Sigmoid colon (tissue), 7 donors: ENCODE data around the gene NUMB. TPM values are rescaled to one million over a fixed set of nuclear protein-coding genes. Genes with fewer than 3 reads are reported as not detected.

Source experiments
- DNase-seq: peaks from one replicate; pipeline ENCODE4 v3.0.0-alpha.2; 2019
- H3K27ac ChIP-seq, 4 donors: fragments of 200-600 bp; sonication (generic); one replicate each; pipeline ENCODE4 v1.5.1; 2016 to 2019; ENCODE audit warnings: mild to moderate bottlenecking in 1 of 4
- H3K27me3 ChIP-seq, 3 donors: fragments of 200-600 bp; sonication (generic); one replicate each; pipeline ENCODE4 v1.5.1; 2019; ENCODE audit warnings: mild to moderate bottlenecking in 1 of 3
- H3K36me3 ChIP-seq, 4 donors: fragments of 200-600 bp; sonication (generic); one replicate each; pipeline ENCODE4 v1.5.1; 2016 to 2019
- H3K4me1 ChIP-seq, 4 donors: fragments of 200-600 bp; sonication (generic); one replicate each; pipeline ENCODE4 v1.5.1; 2017 to 2019
- H3K4me3 ChIP-seq, 4 donors: fragments of 200-600 bp; sonication (generic); one replicate each; pipeline ENCODE4 v1.5.1; 2017 to 2019; ENCODE audit warnings: mild to moderate bottlenecking in 2 of 4, moderate library complexity in 1 of 4
- H3K9me3 ChIP-seq, 4 donors: fragments of 200-600 bp in 3 of 4; sonication (generic) in 3 of 4; one replicate each; pipeline versions ENCODE4 v1.5.1 to v1.6.1; 2013 to 2019
- EP300 ChIP-seq, 4 donors: sonication (generic); formaldehyde crosslinking; IDR thresholded peaks; one replicate each; pipeline ENCODE4 v1.6.1; 2017; ENCODE audit warnings: antibody characterized with exemption in 4 of 4
- POLR2A ChIP-seq, 2 donors: fragments of 450-650 bp; IDR thresholded peaks; one replicate each; pipeline ENCODE4 v1.6.1; 2016; ENCODE audit warnings: antibody characterized with exemption in 2 of 2, mild to moderate bottlenecking in 2 of 2, moderate library complexity in 2 of 2
- POLR2AphosphoS5 ChIP-seq, 4 donors: sonication (generic); formaldehyde crosslinking; IDR thresholded peaks; one replicate each; pipeline ENCODE4 v1.6.1; 2017; ENCODE audit warnings: antibody characterized with exemption in 4 of 4
- WGBS, 2 donors: extraction: QIAGEN DNeasy Blood & Tissue Kit; methylation state at CpG; one replicate each; pipeline ENCODE4 v1.1.7; 2013; 5-methylcytosine and 5-hydroxymethylcytosine counted together
- intact Hi-C: fragments of 100-400 bp; cut with DNase I; formaldehyde crosslinking; loops from one replicate; pipeline ENCODE4 v1.15.1; 2023
- polyA plus RNA-seq, 3 donors: library from polyadenylated mRNA; stranded (reverse); fragments of 200-250 nt; gene quantifications; one replicate each; pipeline ENCODE4 v1.2.3, GENCODE V29; 2013
- total RNA-seq, 4 donors: library from RNA; depleted of rRNA; stranded (reverse); fragments of >200 nt; gene quantifications; one replicate each; pipeline ENCODE4 v1.1.0, GENCODE V29; 2016
- TF ChIP-seq, protein P1 (sequence below), 4 experiments: fragments of 450-650 bp in 3 of 4; fragments of 200-600 bp in 1 of 4; IDR thresholded peaks; one replicate each; pipeline ENCODE4 v1.5.1; 2016 to 2019; ENCODE audit warnings: antibody characterized with exemption in 4 of 4, mild to moderate bottlenecking in 3 of 4, moderate library complexity in 2 of 4
- donor health status: healthy with polysubstance abuse.
- donor health status: Bipolar disorder and iron deficiency.
- donor health status: healthy.

Gene NUMB
- total and polyA plus RNA-seq, 7 donors = 37.6 to 80.3 (median 53.4) TPM

DNA sequence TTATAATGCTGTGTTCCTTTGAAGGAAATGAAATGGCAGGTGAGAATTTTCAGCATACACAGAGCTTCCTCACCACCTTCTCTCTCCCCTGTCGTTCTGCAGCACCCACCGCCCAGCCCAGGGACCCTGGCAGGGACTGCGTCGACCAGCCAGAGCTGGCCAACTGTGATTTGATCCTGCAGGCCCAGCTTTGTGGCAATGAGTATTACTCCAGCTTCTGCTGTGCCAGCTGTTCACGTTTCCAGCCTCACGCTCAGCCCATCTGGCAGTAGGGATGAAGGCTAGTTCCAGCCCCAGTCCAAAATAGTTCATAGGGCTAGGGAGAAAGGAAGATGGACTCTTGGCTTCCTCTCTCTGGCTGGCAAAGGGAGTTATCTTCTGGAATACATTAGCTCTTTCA is 186.0 kb downstream of the NUMB start:
- no peaks in the 10 kb centered on the region for H3K27me3 ChIP-seq
- H3K4me1 ChIP-seq = peaks cover 0 to 16% (median 6%) of the 10 kb centered on the region in 4 donors
- 86 to 88% methylated on average over 6 of the region's 6 CpGs for WGBS, 2 donors
- H3K27ac ChIP-seq = no peak overlapping the region
- H3K4me3 ChIP-seq = no peak overlapping the region
- TF ChIP-seq EP300 (IDR thresholded peaks at IDR 0.05) (no peak), POLR2AphosphoS5 (IDR thresholded peaks at IDR 0.05) (no peak), POLR2A (IDR thresholded peaks at IDR 0.05) (no peak)
- TF ChIP-seq, protein P1, sequence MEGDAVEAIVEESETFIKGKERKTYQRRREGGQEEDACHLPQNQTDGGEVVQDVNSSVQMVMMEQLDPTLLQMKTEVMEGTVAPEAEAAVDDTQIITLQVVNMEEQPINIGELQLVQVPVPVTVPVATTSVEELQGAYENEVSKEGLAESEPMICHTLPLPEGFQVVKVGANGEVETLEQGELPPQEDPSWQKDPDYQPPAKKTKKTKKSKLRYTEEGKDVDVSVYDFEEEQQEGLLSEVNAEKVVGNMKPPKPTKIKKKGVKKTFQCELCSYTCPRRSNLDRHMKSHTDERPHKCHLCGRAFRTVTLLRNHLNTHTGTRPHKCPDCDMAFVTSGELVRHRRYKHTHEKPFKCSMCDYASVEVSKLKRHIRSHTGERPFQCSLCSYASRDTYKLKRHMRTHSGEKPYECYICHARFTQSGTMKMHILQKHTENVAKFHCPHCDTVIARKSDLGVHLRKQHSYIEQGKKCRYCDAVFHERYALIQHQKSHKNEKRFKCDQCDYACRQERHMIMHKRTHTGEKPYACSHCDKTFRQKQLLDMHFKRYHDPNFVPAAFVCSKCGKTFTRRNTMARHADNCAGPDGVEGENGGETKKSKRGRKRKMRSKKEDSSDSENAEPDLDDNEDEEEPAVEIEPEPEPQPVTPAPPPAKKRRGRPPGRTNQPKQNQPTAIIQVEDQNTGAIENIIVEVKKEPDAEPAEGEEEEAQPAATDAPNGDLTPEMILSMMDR (IDR thresholded peaks at IDR 0.05) = no peak
- intact Hi-C loops = no loop called here
- DNase-seq = no peak
- H3K9me3 ChIP-seq = no peaks in the 10 kb centered on the region
- H3K36me3 ChIP-seq = peaks cover 14 to 60% (median 25%) of the 10 kb centered on the region in 4 donors

DNA sequence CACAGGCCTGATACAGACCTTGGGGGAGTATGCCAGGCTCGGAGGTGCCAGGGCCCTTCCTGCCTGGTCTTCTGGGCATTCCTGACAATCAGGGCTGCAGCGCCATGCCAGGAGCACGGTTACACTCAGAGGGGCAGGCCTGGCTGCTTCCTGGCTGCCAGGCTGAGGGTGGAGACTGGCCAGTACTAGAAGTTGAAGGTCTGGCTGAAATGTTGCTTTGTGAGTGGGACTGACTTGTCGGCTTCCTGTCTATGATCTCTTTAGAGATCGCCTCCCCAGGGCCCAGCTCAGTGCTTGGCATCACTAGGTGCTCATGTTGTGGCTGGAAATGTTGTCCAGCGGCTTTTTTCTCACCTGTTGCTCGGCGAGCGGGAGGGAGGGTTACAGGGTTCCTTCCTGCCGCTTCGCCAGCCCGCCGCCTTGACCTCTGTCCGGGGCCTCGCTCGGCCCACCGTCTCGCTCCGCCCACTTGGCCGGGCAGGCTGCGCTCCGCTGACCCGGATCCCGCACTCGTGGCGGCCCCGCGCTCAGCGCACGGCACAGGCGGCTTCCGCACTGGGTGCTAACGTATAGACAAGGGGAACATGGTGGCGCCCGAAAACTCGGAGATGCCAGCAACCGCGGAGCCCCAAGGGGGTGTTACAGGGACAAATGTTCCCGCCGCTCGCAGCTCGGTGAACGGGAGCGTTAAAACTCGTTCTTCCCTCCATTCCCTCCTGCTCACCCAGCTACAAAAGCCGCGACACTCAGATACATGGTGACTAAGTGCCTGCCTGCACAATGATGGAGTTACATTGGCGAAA is 188.4 kb downstream of the NUMB start:
- intact Hi-C loops = no loop called here
- 32 to 70% methylated on average over 48 of the region's 48 CpGs for WGBS, 2 donors

DNA sequence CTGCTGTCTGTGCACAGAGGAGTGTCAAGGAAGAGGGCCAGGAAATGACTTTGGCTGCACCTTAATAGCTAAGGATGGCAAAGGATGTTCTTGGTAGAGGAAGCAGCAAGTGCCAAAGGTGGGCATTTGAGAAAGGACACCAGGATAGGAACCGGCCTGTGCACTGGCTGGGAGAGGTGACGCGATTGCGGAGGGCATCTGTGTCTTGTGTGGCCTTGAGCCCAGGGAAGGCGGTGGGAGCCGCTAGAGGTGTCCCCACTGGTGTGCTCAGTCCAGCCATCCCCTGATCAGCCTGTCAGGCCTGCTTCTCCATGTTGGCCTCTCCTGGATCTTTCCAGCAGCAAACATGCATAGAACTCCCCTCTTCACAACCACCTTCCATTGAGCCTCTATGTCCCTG is 190.9 kb downstream of the NUMB start:
- no peak for DNase-seq

More for the DNA sequence above, 188.4 kb downstream of the NUMB start:
- peak; percentile 68 for DNase-seq
- peak overlapping the region; percentile 12 to 51 (median 41) for H3K4me3 ChIP-seq
- H3K27ac ChIP-seq = peak overlapping the region; percentile 33 to 54 (median 44)
- no peak for TF ChIP-seq EP300 (IDR thresholded peaks at IDR 0.05)
- TF ChIP-seq POLR2AphosphoS5 (IDR thresholded peaks at IDR 0.05) = no peak
- TF ChIP-seq, protein P1 (IDR thresholded peaks at IDR 0.05) = no peak
- TF ChIP-seq POLR2A (IDR thresholded peaks at IDR 0.05) = no peak
- no peaks in the 10 kb centered on the region for H3K27me3 ChIP-seq
- no peaks in the 10 kb centered on the region for H3K9me3 ChIP-seq
- H3K4me1 ChIP-seq = peaks cover 0 to 16% (median 6%) of the 10 kb centered on the region in 4 donors
- peaks cover 0 to 44% (median 11%) of the 10 kb centered on the region in 4 donors for H3K36me3 ChIP-seq

DNA sequence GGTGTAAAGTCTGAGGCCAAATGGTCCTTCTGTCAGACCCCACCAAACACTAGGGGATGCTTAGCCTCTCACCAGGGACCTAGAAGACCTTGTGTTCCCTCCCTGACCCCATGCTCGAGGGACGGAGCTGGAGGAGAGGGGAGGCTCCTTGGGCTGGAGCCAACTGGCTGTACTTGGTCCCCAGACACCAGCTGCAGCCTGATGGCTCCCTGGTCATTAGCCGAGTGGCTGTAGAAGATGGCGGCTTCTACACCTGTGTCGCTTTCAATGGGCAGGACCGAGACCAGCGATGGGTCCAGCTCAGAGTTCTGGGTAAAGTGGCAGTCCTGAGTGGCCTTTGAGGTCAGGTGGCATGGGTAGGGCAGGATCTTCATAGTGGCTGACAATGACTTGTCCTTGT is 192.0 kb downstream of the NUMB start:
- H3K27ac ChIP-seq = no peak overlapping the region
- H3K9me3 ChIP-seq = no peaks in the 10 kb centered on the region
- no peak overlapping the region for H3K4me3 ChIP-seq
- H3K4me1 ChIP-seq = peaks cover 0 to 14% (median 6%) of the 10 kb centered on the region in 4 donors
- H3K27me3 ChIP-seq = no peaks in the 10 kb centered on the region
- H3K36me3 ChIP-seq = peaks cover 0 to 40% (median 2%) of the 10 kb centered on the region in 4 donors
- no peak for DNase-seq
- TF ChIP-seq EP300 (IDR thresholded peaks at IDR 0.05) (no peak), POLR2A (IDR thresholded peaks at IDR 0.05) (no peak), POLR2AphosphoS5 (IDR thresholded peaks at IDR 0.05) (no peak)
- TF ChIP-seq, protein P1 (IDR thresholded peaks at IDR 0.05) = no peak
- intact Hi-C loops = no loop called here
- WGBS, 2 donors = 75 to 88% methylated on average over 7 of the region's 7 CpGs

More for the DNA sequence above, 190.9 kb downstream of the NUMB start:
- peaks cover 0 to 40% (median 2%) of the 10 kb centered on the region in 4 donors for H3K36me3 ChIP-seq
- no peak overlapping the region for H3K27ac ChIP-seq
- 97% methylated on average over 6 of the region's 6 CpGs for whole genome bisulfite sequencing, 2 donors
- H3K9me3 ChIP-seq = no peaks in the 10 kb centered on the region
- no peaks in the 10 kb centered on the region for H3K27me3 ChIP-seq
- intact Hi-C loops = no loop called here
- H3K4me1 ChIP-seq = peaks cover 0 to 15% (median 6%) of the 10 kb centered on the region in 4 donors
- no peak for TF ChIP-seq EP300 (IDR thresholded peaks at IDR 0.05)
- no peak overlapping the region for H3K4me3 ChIP-seq

DNA sequence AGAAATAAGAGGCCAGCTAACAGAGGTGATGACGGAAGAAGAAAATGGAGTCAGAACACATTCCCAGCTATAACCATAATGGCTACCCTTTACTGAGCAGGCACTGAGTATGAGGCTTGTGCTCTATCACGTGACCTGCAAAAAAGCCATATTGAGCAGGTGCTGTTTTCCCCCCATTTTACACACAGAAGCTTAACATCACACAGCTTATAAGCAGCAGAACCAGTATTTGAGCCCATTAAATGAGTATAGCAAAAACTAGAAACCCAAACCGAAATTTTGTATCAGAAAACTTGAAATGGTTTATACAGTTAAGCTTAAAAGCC is 192.7 kb downstream of the NUMB start:
- no peaks in the 10 kb centered on the region for H3K9me3 ChIP-seq
- intact Hi-C loops = no loop called here
- WGBS, 2 donors = 89 to 96% methylated on average over 3 of the region's 3 CpGs
- no peak overlapping the region for H3K4me3 ChIP-seq
- H3K36me3 ChIP-seq = peaks cover 0 to 46% (median 2%) of the 10 kb centered on the region in 4 donors
- TF ChIP-seq, protein P1 (IDR thresholded peaks at IDR 0.05) = no peak
- TF ChIP-seq POLR2AphosphoS5 (IDR thresholded peaks at IDR 0.05) (no peak), POLR2A (IDR thresholded peaks at IDR 0.05) (no peak), EP300 (IDR thresholded peaks at IDR 0.05) (no peak)
- no peak for DNase-seq
- H3K27ac ChIP-seq = no peak overlapping the region
- no peaks in the 10 kb centered on the region for H3K27me3 ChIP-seq
- peaks cover 0 to 14% (median 6%) of the 10 kb centered on the region in 4 donors for H3K4me1 ChIP-seq
